Embryonic facial prominence (tissue), 1 donor: ENCODE results near the gene FAM227B.
"Not testable (repeated sequence)": the region's sequence is repeated elsewhere in the genome, so short reads cannot be mapped to it uniquely, and the experiment has no call there.

ENCODE experiments used
- DNase-seq: peaks from one replicate; pipeline ENCODE4 v3.0.0-alpha.2; 2016; ENCODE audit errors: extremely low spot score

The FAM227B gene

DNA sequence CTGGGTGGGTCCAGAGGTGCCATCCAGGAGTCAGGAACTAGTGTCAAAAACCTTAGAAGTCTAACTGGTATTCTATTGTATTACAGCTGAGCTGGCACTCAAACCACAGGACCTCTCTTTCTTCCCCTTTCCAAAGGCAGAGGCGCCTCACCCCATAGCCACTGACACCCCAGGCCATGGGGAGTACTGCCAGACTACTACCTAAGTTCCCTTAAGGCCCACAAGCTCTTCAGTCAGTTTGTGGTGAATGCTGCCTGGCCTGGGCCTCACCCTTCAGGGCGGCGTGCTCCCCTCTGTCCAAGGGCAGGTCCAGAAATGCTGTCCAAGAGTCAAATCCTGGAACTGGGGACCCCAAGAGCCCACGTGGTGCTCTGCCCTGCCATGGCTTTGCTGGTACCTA is 240.6 kb downstream of the FAM227B start:
- no peak for DNase-seq

- DNase-seq = no peak
These were observed 248.3 kb downstream of the FAM227B start for GRCh38 chr15:49372366-49372765.

DNA sequence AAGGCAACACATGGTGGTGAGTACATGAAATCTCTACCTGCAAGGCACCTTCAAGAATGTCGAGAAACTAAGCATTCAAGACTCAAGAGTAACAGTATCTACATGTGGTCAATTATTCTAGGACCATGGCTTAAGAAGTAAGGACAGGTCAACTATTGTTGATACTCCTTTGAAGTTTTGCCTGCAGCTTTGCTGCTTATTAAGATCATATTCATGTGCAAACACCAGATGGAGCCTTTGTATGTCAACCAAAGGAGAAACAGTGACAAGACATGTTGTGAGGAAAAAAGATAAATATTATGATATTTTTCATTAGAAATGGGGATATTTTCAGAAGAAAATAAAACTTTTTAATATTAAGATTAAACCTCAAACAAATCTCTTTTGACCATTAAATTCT is 249.8 kb downstream of the FAM227B start:
- DNase-seq = no peak

DNA sequence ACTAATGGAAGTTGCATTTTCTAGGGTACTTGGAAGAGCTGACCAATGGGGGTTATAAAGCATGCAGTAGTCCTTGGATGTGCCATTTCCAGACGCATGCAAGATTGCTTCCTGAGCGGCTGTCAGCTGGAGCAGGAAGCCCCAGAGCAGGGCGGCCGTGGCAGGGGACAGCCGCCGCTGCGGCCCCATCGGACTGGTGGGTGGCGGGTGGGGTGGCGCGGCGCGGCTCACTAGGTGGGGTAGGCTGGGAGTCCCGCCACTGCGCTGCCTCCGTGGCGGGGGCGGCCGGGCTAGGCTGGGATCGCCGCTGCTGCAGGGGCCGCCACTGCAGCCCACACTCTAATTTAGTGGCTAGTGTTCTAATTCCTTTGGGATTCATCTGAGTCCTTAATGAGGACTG is 254.1 kb downstream of the FAM227B start:
- no peak for DNase-seq

DNA sequence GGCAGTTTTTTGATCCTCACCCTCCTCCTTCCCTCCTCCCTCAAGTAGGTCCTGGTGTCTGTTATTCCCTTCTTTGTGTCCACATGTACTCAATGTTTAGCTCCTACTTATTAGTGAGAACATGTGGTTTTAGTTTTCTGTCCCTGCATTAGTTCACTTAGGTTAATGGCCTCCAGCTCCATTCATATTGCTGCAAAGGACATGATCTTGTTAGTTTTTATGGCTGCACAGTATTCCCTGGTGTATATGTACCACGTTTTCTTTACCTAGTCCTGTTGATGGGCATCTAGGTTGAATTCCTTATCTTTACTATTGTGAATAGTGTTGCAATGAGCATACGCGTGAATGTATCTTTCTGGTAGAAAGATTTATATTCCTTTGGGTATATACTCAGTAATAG is 259.2 kb downstream of the FAM227B start:
- DNase-seq = no peak

GRCh38 chr15:49354439-49354838 is 266.2 kb downstream of the FAM227B start:
- not testable (repeated sequence) for DNase-seq

- DNase-seq = no peak
These were observed 277.1 kb downstream of the FAM227B start for GRCh38 chr15:49343546-49343945.

- DNase-seq = no peak
These were observed 281.0 kb downstream of the FAM227B start for GRCh38 chr15:49339656-49340055.

DNA sequence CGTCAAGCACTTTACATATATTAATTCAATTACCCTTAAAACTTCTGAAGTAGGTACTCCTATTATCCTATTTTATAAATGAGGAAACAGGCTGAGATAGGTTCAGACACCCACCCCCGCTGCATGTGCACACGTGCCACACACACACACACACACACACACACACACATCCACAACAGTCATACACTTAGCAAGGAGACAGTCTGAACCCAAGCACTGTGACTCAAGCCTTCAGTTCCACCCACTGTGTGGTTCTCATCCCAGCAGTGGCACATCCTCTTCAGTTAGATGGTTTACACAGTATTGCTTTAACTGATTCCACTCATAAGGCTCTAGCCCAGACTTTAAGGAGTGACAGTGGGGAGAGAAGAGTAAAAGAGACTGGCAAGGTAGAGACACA is 288.7 kb downstream of the FAM227B start:
- no peak for DNase-seq

DNA sequence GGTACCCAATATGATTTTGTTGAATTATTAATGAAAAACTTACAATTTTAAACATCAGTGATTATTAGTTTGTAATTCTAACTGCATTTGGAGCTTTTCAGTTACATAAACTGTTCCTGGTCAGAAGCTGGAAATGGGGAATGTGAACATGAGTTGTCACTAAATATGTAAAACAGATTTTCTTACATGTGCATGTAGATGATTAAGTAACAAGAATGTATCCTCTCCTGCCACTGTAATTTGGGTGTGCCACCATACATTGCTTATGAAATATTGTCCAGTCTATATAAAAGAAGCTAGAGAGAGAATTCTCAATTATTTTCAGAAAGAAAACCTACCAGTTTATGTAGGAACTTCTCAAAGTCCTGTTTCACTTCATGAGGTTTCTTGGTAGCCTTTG is 289.2 kb downstream of the FAM227B start:
- no peak for DNase-seq

- DNase-seq = no peak
These were observed 290.5 kb downstream of the FAM227B start for GRCh38 chr15:49330166-49330565.

GRCh38 chr15:49328941-49329340 is 291.7 kb downstream of the FAM227B start:
- no peak for DNase-seq

DNA sequence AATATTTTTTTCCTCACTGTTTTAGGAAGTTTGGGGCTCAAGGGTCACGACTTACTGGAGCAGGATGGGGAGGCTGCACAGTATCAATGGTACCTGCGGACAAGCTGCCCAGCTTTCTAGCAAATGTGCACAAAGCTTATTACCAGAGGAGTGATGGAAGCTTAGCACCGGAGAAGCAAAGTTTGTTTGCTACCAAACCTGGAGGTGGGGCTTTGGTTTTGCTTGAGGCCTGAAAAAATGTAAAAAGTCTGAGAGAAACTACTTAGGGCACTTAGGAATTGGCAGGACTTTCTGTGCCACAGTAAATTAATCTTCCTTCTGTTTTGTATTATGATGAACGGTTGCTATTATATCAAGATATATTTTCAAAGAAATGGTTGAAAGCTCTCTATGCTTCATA is 292.7 kb downstream of the FAM227B start:
- no peak for DNase-seq

GRCh38 chr15:49323207-49323606 is 297.4 kb downstream of the FAM227B start:
- no peak for DNase-seq

DNA sequence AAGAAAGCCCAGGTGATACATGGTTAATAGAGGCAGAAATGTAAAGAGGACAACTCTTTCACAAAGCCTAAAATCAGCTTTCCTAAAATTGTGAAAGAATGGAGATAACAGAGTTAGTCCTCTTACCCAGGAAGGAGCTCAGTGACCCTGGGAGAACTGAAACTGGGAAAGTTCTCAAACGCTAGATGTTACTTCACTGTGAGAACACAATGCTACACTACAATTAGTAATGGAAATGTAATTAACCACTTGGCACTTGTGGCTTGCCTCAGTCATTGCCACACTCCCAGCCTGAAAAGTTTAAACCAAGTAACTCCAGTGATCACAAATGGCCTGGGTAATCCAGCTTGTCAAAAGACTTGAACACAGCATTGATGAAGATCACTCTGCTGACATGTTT is 300.3 kb downstream of the FAM227B start:
- no peak for DNase-seq

DNA sequence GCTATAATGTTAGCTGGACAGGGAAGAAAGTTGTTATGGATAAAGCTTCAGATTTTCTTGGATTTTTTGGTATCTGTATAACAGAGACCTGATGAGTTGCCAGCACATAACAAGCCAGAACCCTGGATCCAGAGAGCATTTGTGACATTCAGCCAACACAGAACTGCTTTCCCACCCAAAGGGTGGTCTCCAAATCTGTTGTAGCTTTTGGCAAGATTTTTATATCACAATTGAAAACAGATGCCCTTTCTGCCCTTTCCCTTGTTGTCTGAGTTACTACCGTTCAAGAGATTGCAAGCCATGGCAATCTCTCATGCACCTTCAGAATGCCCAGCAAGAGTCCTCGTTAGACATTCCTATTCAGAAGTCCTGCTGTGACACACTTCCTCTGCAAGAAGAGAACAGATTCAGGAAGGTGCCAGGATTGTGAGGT is 305.2 kb downstream of the FAM227B start:
- DNase-seq = no peak

GRCh38 chr15:49314716-49315115 is 305.9 kb downstream of the FAM227B start:
- DNase-seq = no peak

- DNase-seq = no peak
These were observed 307.0 kb downstream of the FAM227B start for GRCh38 chr15:49313650-49314049.

- no peak for DNase-seq
These were observed 310.7 kb downstream of the FAM227B start for GRCh38 chr15:49309889-49310288.

DNA sequence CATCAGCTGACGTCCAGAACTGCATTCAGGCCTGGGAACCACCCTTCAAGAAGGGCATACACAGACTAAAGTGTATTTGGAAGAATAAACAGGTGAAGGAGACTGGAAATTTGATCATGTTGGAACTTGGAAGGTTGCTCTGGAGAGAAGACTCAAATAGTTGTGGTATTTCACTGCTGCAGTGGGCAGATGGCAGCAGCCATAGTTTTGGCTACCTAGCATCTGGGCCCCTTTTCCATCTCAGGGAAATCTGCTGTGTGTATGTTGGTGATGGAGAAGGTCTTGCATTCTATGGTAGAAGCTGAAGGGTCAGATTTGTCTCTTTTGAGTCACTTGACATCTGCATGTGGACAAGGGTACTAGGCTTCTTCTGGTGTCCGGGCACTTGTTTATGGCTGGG is 311.9 kb downstream of the FAM227B start:
- DNase-seq = no peak

- no peak for DNase-seq
These were observed 314.1 kb downstream of the FAM227B start for GRCh38 chr15:49306551-49306950.

GRCh38 chr15:49303003-49303402 is 317.6 kb downstream of the FAM227B start:
- DNase-seq = no peak

DNA sequence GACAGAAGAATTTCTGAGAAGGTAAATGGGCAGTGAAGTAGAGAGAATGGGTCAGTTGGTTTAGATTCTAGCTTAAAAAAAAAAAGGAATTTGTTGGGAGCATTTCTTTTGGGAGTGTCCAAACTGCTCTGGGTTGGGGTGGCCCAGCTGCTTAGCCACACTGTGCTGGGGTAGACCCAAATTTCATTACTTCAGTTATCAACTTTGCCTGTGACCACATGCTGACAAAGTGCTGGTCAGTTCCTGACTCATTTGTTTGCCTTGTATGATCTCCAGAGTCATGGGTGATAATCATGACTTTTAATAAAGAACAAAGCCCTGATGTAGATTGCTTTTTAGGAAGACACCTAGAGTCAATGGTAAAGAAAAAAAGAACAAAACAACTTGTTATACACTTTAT is 319.1 kb downstream of the FAM227B start:
- DNase-seq = no peak

DNA sequence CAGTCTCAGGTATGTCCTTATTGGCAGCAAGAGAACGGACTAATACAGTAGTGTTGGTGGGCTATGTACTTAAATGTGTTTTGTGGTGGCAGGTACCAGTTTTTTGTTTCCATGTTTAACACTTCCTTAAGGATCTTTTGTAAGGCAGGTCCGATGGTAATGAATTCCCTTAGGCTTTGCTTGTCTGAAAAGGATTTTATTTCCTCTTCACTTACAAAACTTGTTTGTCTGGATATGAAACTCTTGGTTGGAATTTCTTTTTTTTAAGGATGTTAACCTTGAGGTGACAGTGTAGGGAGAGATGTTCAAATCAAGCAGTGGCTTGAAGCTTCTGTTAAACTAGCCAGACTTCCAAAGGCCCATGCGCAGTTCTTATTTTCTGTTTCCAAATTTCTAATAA is 319.8 kb downstream of the FAM227B start:
- no peak for DNase-seq

GRCh38 chr15:49297584-49297983 is 323.0 kb downstream of the FAM227B start:
- no peak for DNase-seq
